Hematopoietic multipotent progenitor cell treated with erythropoietin and hydrocortisone succinate and interleukin-3 and kit ligand, for 8 days (in vitro differentiated cells): ENCODE results near the gene KIF6.

Source experiments
- DNase-seq: peaks from one replicate; pipeline ENCODE4 v3.0.0-alpha.2; 2015

KIF6 gene

GRCh38 chr6:39585641-39586040, 139.6 kb downstream of the KIF6 start:
- DNase-seq: no peak

- no peak for DNase-seq
These were observed 147.6 kb downstream of the KIF6 start for GRCh38 chr6:39577446-39578165.

GRCh38 chr6:39576556-39577303, 148.5 kb downstream of the KIF6 start:
- DNase-seq: no peak

- no peak for DNase-seq
These were observed 150.2 kb downstream of the KIF6 start for GRCh38 chr6:39574991-39575390.

- no peak for DNase-seq
These were observed 151.7 kb downstream of the KIF6 start for GRCh38 chr6:39573541-39573940.

- no peak for DNase-seq
These were observed 152.4 kb downstream of the KIF6 start for GRCh38 chr6:39572661-39573340.

- DNase-seq: no peak
These were observed 156.3 kb downstream of the KIF6 start for GRCh38 chr6:39568896-39569295.

- no peak for DNase-seq
These were observed 158.1 kb downstream of the KIF6 start for GRCh38 chr6:39567091-39567490.

GRCh38 chr6:39566456-39566855, 158.8 kb downstream of the KIF6 start:
- DNase-seq: no peak

GRCh38 chr6:39565956-39566355, 159.3 kb downstream of the KIF6 start:
- DNase-seq: no peak

GRCh38 chr6:39563566-39564311, 161.5 kb downstream of the KIF6 start:
- DNase-seq: no peak

GRCh38 chr6:39561536-39562266, 163.5 kb downstream of the KIF6 start:
- no peak for DNase-seq

GRCh38 chr6:39560915-39561314, 164.3 kb downstream of the KIF6 start:
- DNase-seq: no peak

GRCh38 chr6:39558591-39559190, 166.5 kb downstream of the KIF6 start:
- DNase-seq: no peak

GRCh38 chr6:39558079-39558478, 167.1 kb downstream of the KIF6 start:
- DNase-seq: no peak

- DNase-seq: no peak
These were observed 170.1 kb downstream of the KIF6 start for GRCh38 chr6:39555136-39555535.

- DNase-seq: no peak
These were observed 171.1 kb downstream of the KIF6 start for GRCh38 chr6:39553860-39554802.

GRCh38 chr6:39553029-39553428, 172.2 kb downstream of the KIF6 start:
- no peak for DNase-seq

- DNase-seq: no peak
These were observed 175.0 kb downstream of the KIF6 start for GRCh38 chr6:39550191-39550590.

GRCh38 chr6:39546731-39547130, 178.5 kb downstream of the KIF6 start:
- no peak for DNase-seq

GRCh38 chr6:39543950-39544349, 181.3 kb downstream of the KIF6 start:
- DNase-seq: no peak
